Suprapubic skin (tissue), 3 donors: ENCODE measurements around the gene SAT2.

ENCODE experiments used
- POLR2A ChIP-seq, 2 donors: fragments of 450-650 bp; IDR thresholded peaks; one replicate each; pipeline ENCODE4 v1.6.1; 2017; ENCODE audit warnings: antibody characterized with exemption in 2 of 2, mild to moderate bottlenecking in 2 of 2, moderate library complexity in 2 of 2
- TF ChIP-seq, protein P1 (sequence below), 2 donors: fragments of 200-600 bp in 1 of 2; fragments of 450-650 bp in 1 of 2; sonication (generic) in 1 of 2; IDR thresholded peaks; one replicate each; pipeline ENCODE4 v1.5.1; 2016 to 2019; ENCODE audit warnings: antibody characterized with exemption in 2 of 2, mild to moderate bottlenecking in 1 of 2, moderate library complexity in 1 of 2

GRCh38 chr17:7592422-7593021 lies 35.1 kb downstream of the SAT2 start:
- TF ChIP-seq POLR2A (IDR thresholded peaks at IDR 0.05) = no peak
- TF ChIP-seq, protein P1, sequence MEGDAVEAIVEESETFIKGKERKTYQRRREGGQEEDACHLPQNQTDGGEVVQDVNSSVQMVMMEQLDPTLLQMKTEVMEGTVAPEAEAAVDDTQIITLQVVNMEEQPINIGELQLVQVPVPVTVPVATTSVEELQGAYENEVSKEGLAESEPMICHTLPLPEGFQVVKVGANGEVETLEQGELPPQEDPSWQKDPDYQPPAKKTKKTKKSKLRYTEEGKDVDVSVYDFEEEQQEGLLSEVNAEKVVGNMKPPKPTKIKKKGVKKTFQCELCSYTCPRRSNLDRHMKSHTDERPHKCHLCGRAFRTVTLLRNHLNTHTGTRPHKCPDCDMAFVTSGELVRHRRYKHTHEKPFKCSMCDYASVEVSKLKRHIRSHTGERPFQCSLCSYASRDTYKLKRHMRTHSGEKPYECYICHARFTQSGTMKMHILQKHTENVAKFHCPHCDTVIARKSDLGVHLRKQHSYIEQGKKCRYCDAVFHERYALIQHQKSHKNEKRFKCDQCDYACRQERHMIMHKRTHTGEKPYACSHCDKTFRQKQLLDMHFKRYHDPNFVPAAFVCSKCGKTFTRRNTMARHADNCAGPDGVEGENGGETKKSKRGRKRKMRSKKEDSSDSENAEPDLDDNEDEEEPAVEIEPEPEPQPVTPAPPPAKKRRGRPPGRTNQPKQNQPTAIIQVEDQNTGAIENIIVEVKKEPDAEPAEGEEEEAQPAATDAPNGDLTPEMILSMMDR (IDR thresholded peaks at IDR 0.05) = no peak
